CD4-positive, alpha-beta T cell treated with Interferon alpha-2 for 1 hour (primary cell): ENCODE data around the gene PDK4.
"Not testable (repeated sequence)": the region's sequence is repeated elsewhere in the genome, so short reads cannot be mapped to it uniquely, and the experiment has no call there.

ENCODE experiments used
- DNase-seq, 2 donors: peaks; one replicate each; pipeline ENCODE4 v3.0.0-alpha.2; 2020 to 2022

Gene PDK4

GRCh38 chr7:95604397-95604796 lies 8.1 kb upstream of the PDK4 start:
- DNase-seq = not testable (repeated sequence)

GRCh38 chr7:95602421-95602820 lies 6.1 kb upstream of the PDK4 start:
- no peak for DNase-seq

- DNase-seq = no peak
These were observed 5.0 kb upstream of the PDK4 start for GRCh38 chr7:95601316-95601715.

GRCh38 chr7:95599069-95599468 lies 2.8 kb upstream of the PDK4 start:
- DNase-seq = no peak

- no peak for DNase-seq
These were observed 2.2 kb upstream of the PDK4 start for GRCh38 chr7:95598511-95598910.

- DNase-seq = no peak
These were observed 544 bp downstream of the PDK4 start for GRCh38 chr7:95595746-95596197.

GRCh38 chr7:95594185-95594584 lies 2.1 kb downstream of the PDK4 start:
- no peak for DNase-seq

GRCh38 chr7:95593343-95593742 lies 3.0 kb downstream of the PDK4 start:
- DNase-seq = no peak

- DNase-seq = no peak
These were observed 3.7 kb downstream of the PDK4 start for GRCh38 chr7:95592570-95592969.

GRCh38 chr7:95590387-95591248 lies 5.7 kb downstream of the PDK4 start:
- DNase-seq = no peak

- no peak for DNase-seq
These were observed 6.5 kb downstream of the PDK4 start for GRCh38 chr7:95589766-95590165.

GRCh38 chr7:95589031-95589430 lies 7.3 kb downstream of the PDK4 start:
- no peak for DNase-seq

GRCh38 chr7:95586951-95587301 lies 9.4 kb downstream of the PDK4 start:
- no peak for DNase-seq

- no peak for DNase-seq
These were observed 10.9 kb downstream of the PDK4 start for GRCh38 chr7:95585426-95585789.

GRCh38 chr7:95584769-95585425 lies 11.4 kb downstream of the PDK4 start:
- no peak for DNase-seq

- DNase-seq = no peak
These were observed 12.3 kb downstream of the PDK4 start for GRCh38 chr7:95583834-95584621.

- no peak for DNase-seq
These were observed 13.6 kb downstream of the PDK4 start for GRCh38 chr7:95582578-95583293.

- no peak for DNase-seq
These were observed 14.8 kb downstream of the PDK4 start for GRCh38 chr7:95581467-95581866.

- DNase-seq = no peak
These were observed 17.0 kb downstream of the PDK4 start for GRCh38 chr7:95579318-95579717.

GRCh38 chr7:95578299-95578855 lies 17.9 kb downstream of the PDK4 start:
- DNase-seq = no peak

- no peak for DNase-seq
These were observed 19.2 kb downstream of the PDK4 start for GRCh38 chr7:95577137-95577536.

GRCh38 chr7:95569720-95570119 lies 26.6 kb downstream of the PDK4 start:
- DNase-seq = no peak

- no peak for DNase-seq
These were observed 35.6 kb downstream of the PDK4 start for GRCh38 chr7:95560674-95561073.
